Measurements from ENCODE around the gene SLC7A14. TPM values are rescaled to one million over a fixed set of nuclear protein-coding genes. Genes with fewer than 3 reads are reported as not detected.
"Not testable (repeated sequence)": the region's sequence is repeated elsewhere in the genome, so short reads cannot be mapped to it uniquely, and the experiment has no call there.

The SLC7A14 gene
- total RNA-seq, 1 donor from 2014 or later: 0.07 TPM

- Mint-ChIP-seq H3K4me3 (no peak overlapping the region), H3K27me3 (ENCODE audit: low read depth) (peaks cover 77% of the 10 kb centered on the region), H3K9me3 (no peaks in the 10 kb centered on the region), H3K4me1 (peaks cover 2% of the 10 kb centered on the region), H3K36me3 (ENCODE audit: low read depth) (no peaks in the 10 kb centered on the region), H3K27ac (ENCODE audit: unreplicated experiment) (no peak overlapping the region)
- TF ChIP-seq CTCF (conservative IDR thresholded peaks at IDR 0.05): no peak
- no peak for DNase-seq (ENCODE audit: low read depth, low spot score)
Measured at GRCh38 chr3:170579646-170580045, 6.2 kb downstream of the SLC7A14 start.

GRCh38 chr3:170572665-170573253 is 13.1 kb downstream of the SLC7A14 start:
- no peak for TF ChIP-seq CTCF (conservative IDR thresholded peaks at IDR 0.05)
- DNase-seq (ENCODE audit: low read depth, low spot score): no peak
- Mint-ChIP-seq H3K36me3 (ENCODE audit: low read depth) (no peaks in the 10 kb centered on the region), H3K27ac (ENCODE audit: unreplicated experiment) (no peak overlapping the region), H3K27me3 (ENCODE audit: low read depth) (peaks cover 24% of the 10 kb centered on the region), H3K4me3 (no peak overlapping the region), H3K4me1 (no peaks in the 10 kb centered on the region), H3K9me3 (no peaks in the 10 kb centered on the region)

GRCh38 chr3:170567598-170567997 is 18.3 kb downstream of the SLC7A14 start:
- not testable (repeated sequence) for H3K4me3 Mint-ChIP-seq; DNase-seq (ENCODE audit: low read depth, low spot score); H3K9me3 Mint-ChIP-seq; H3K4me1 Mint-ChIP-seq; H3K36me3 Mint-ChIP-seq (ENCODE audit: low read depth); H3K27me3 Mint-ChIP-seq (ENCODE audit: low read depth); H3K27ac Mint-ChIP-seq (ENCODE audit: unreplicated experiment)

GRCh38 chr3:170566413-170566812 is 19.5 kb downstream of the SLC7A14 start:
- DNase-seq (ENCODE audit: low read depth, low spot score): no peak
- no peak for TF ChIP-seq CTCF (conservative IDR thresholded peaks at IDR 0.05)
- H3K4me3 Mint-ChIP-seq: no peak overlapping the region
- H3K4me1 Mint-ChIP-seq: peaks cover 7% of the 10 kb centered on the region
- H3K27me3 Mint-ChIP-seq (ENCODE audit: low read depth): no peaks in the 10 kb centered on the region
- H3K36me3 Mint-ChIP-seq (ENCODE audit: low read depth): no peaks in the 10 kb centered on the region
- no peaks in the 10 kb centered on the region for H3K9me3 Mint-ChIP-seq
- no peak overlapping the region for H3K27ac Mint-ChIP-seq (ENCODE audit: unreplicated experiment)

- Mint-ChIP-seq H3K4me1 (peaks cover 7% of the 10 kb centered on the region), H3K36me3 (ENCODE audit: low read depth) (no peaks in the 10 kb centered on the region), H3K9me3 (no peaks in the 10 kb centered on the region), H3K27ac (ENCODE audit: unreplicated experiment) (no peak overlapping the region), H3K27me3 (ENCODE audit: low read depth) (no peaks in the 10 kb centered on the region), H3K4me3 (no peak overlapping the region)
- TF ChIP-seq CTCF (conservative IDR thresholded peaks at IDR 0.05): no peak
- DNase-seq (ENCODE audit: low read depth, low spot score): no peak
Measured at GRCh38 chr3:170565495-170565894, 20.4 kb downstream of the SLC7A14 start.

- H3K27ac Mint-ChIP-seq (ENCODE audit: unreplicated experiment): no peak overlapping the region
- no peaks in the 10 kb centered on the region for H3K36me3 Mint-ChIP-seq (ENCODE audit: low read depth)
- DNase-seq (ENCODE audit: low read depth, low spot score): no peak
Measured at GRCh38 chr3:170564664-170565063, 21.2 kb downstream of the SLC7A14 start.

More at GRCh38 chr3:170564664-170565063, 21.2 kb downstream of the SLC7A14 start:
- H3K4me1 Mint-ChIP-seq: peaks cover 7% of the 10 kb centered on the region
- no peak for TF ChIP-seq CTCF (conservative IDR thresholded peaks at IDR 0.05)
- H3K9me3 Mint-ChIP-seq: no peaks in the 10 kb centered on the region
- H3K4me3 Mint-ChIP-seq: no peak overlapping the region
- no peaks in the 10 kb centered on the region for H3K27me3 Mint-ChIP-seq (ENCODE audit: low read depth)

All from neural crest cell (in vitro differentiated cells).